Activated T-cell treated with anti-CD3 and anti-CD28 coated beads for 1 hour (primary cell): ENCODE results near the gene PTPRN2.
A peak's percentile ranks its signal among the peaks of the same experiment; 100 is the strongest.

Source experiments
- DNase-seq: peaks from one replicate; pipeline ENCODE4 v3.0.0-alpha.2; 2020; ENCODE audit warnings: low read depth

PTPRN2 gene

GRCh38 chr7:158400601-158401225 lies 186.9 kb downstream of the PTPRN2 start:
- no peak for DNase-seq

GRCh38 chr7:158399762-158400161 lies 187.9 kb downstream of the PTPRN2 start:
- DNase-seq, result no peak

GRCh38 chr7:158398750-158399149 lies 188.9 kb downstream of the PTPRN2 start:
- DNase-seq, result no peak

- DNase-seq, result no peak
These were observed 189.7 kb downstream of the PTPRN2 start for GRCh38 chr7:158397885-158398284.

GRCh38 chr7:158396982-158397862 lies 190.4 kb downstream of the PTPRN2 start:
- DNase-seq, result no peak

- no peak for DNase-seq
These were observed 191.2 kb downstream of the PTPRN2 start for GRCh38 chr7:158396301-158396905.

GRCh38 chr7:158395780-158396278 lies 191.8 kb downstream of the PTPRN2 start:
- DNase-seq, result no peak

GRCh38 chr7:158395349-158395748 lies 192.3 kb downstream of the PTPRN2 start:
- DNase-seq, result no peak

GRCh38 chr7:158394936-158395335 lies 192.7 kb downstream of the PTPRN2 start:
- DNase-seq, result peak; percentile 26

GRCh38 chr7:158393926-158394625 lies 193.5 kb downstream of the PTPRN2 start:
- DNase-seq, result no peak

GRCh38 chr7:158392251-158392650 lies 195.4 kb downstream of the PTPRN2 start:
- DNase-seq, result no peak

- DNase-seq, result no peak
These were observed 196.1 kb downstream of the PTPRN2 start for GRCh38 chr7:158391541-158391940.

GRCh38 chr7:158391141-158391540 lies 196.5 kb downstream of the PTPRN2 start:
- DNase-seq, result no peak

- no peak for DNase-seq
These were observed 197.2 kb downstream of the PTPRN2 start for GRCh38 chr7:158390460-158390859.

GRCh38 chr7:158389514-158390425 lies 197.9 kb downstream of the PTPRN2 start:
- no peak for DNase-seq

- no peak for DNase-seq
These were observed 198.7 kb downstream of the PTPRN2 start for GRCh38 chr7:158388928-158389327.

- DNase-seq, result no peak
These were observed 199.6 kb downstream of the PTPRN2 start for GRCh38 chr7:158388072-158388471.

GRCh38 chr7:158387546-158387891 lies 200.1 kb downstream of the PTPRN2 start:
- DNase-seq, result no peak

- no peak for DNase-seq
These were observed 200.6 kb downstream of the PTPRN2 start for GRCh38 chr7:158386866-158387545.

- DNase-seq, result no peak
These were observed 201.3 kb downstream of the PTPRN2 start for GRCh38 chr7:158386355-158386618.
